ENCODE measurements around the gene SLC9A4. TPM values are rescaled to one million over a fixed set of nuclear protein-coding genes. Genes with fewer than 3 reads are reported as not detected.

The SLC9A4 gene
- total and polyA plus RNA-seq, 2 donors (not counting 3 experiments of a cell fraction or from before 2014, with no cell fraction given): not detected

GRCh38 chr2:102485147-102485785 lies 12.2 kb downstream of the SLC9A4 start:
- H2AFZ ChIP-seq (ENCODE audit: low read depth, low read length): no peak overlapping the region
- no peak for TF ChIP-seq POLR2AphosphoS5 (IDR thresholded peaks at IDR 0.05; ENCODE audit: insufficient read depth, low read depth, low read length)
- no peak overlapping the region for H3K4me3 ChIP-seq (replicated peaks in 1 of 3; ENCODE audit: insufficient read depth in 1 of 3, low read depth in 1 of 3, low read length in 3 of 3)
- DNase-seq (ENCODE audit: low read depth, low spot score): no peak
- H3K27me3 ChIP-seq (ENCODE audit: control insufficient read depth in 2 of 2, insufficient read depth in 2 of 2, low read length in 2 of 2): peaks cover 11 to 13% of the 10 kb centered on the region in 2 experiments
- POLR2A ChIA-PET: no interaction called here
- dilution Hi-C loops (cut with MboI; ENCODE audit: extremely low pct_ligation_motif_present, low sequenced_read_pairs): loop anchor here (25.0 kb wide), 1 partner anchor 102 kb away; no protein-coding TSS in a partner anchor
- no peaks in the 10 kb centered on the region for H4K20me1 ChIP-seq (replicated peaks; ENCODE audit: control insufficient read depth, extremely low read depth, insufficient read depth, low read length)
- no peaks in the 10 kb centered on the region for H3K4me1 ChIP-seq (ENCODE audit: control insufficient read depth, extremely low read depth, insufficient read depth, low read length)
- no peaks in the 10 kb centered on the region for H3K36me3 ChIP-seq (ENCODE audit: control insufficient read depth in 2 of 2, extremely low read depth in 1 of 2, insufficient read depth in 2 of 2, low read length in 2 of 2)
- H3K79me2 ChIP-seq (ENCODE audit: control insufficient read depth, insufficient read depth, low read length): no peaks in the 10 kb centered on the region
- H3K9me1 ChIP-seq (replicated peaks; ENCODE audit: control insufficient read depth, extremely low read depth, insufficient read depth, low read length): no peaks in the 10 kb centered on the region
- no peak overlapping the region for H3K27ac ChIP-seq (ENCODE audit: insufficient read depth, low read depth, low read length)
- intact Hi-C loops (cut with micrococcal nuclease): no loop called here
- no peaks in the 10 kb centered on the region for H3K9me3 ChIP-seq (replicated peaks; ENCODE audit: control insufficient read depth, insufficient read depth, low read length)
- no peak overlapping the region for H3K4me2 ChIP-seq (ENCODE audit: insufficient read depth, low read length)
- FAIRE-seq: no peak
- no TSS peak for BruUV-seq (replicated peaks)
- no peak overlapping the region for H3K9ac ChIP-seq (replicated peaks; ENCODE audit: extremely low read depth, insufficient read depth, low read length)
- CTCF ChIA-PET: interaction anchor here (3.0 kb wide), 1 partner anchor 12 kb away, joined by 24 read pairs; the partner anchor contains the start of gene SLC9A4

- H3K9me3 ChIP-seq (replicated peaks; ENCODE audit: control insufficient read depth, insufficient read depth, low read length): no peaks in the 10 kb centered on the region
- peaks cover 9 to 11% of the 10 kb centered on the region in 2 experiments for H3K27me3 ChIP-seq (ENCODE audit: control insufficient read depth in 2 of 2, insufficient read depth in 2 of 2, low read length in 2 of 2)
- H3K79me2 ChIP-seq (ENCODE audit: control insufficient read depth, insufficient read depth, low read length): no peaks in the 10 kb centered on the region
- no peak overlapping the region for H3K9ac ChIP-seq (replicated peaks; ENCODE audit: extremely low read depth, insufficient read depth, low read length)
- DNase-seq (ENCODE audit: low read depth, low spot score): no peak
- H4K20me1 ChIP-seq (replicated peaks; ENCODE audit: control insufficient read depth, extremely low read depth, insufficient read depth, low read length): no peaks in the 10 kb centered on the region
- H3K4me2 ChIP-seq (ENCODE audit: insufficient read depth, low read length): no peak overlapping the region
- no peak for FAIRE-seq
- no peaks in the 10 kb centered on the region for H3K36me3 ChIP-seq (ENCODE audit: control insufficient read depth in 2 of 2, extremely low read depth in 1 of 2, insufficient read depth in 2 of 2, low read length in 2 of 2)
- CTCF ChIA-PET: interaction anchor here (0.8 to 2.7 kb wide), 6 partner anchors 13 to 267 kb away, joined by 3 to 14 read pairs (median 4); partner anchors contain the start of gene SLC9A4
- no peak for TF ChIP-seq GATA2 (IDR thresholded peaks at IDR 0.05; ENCODE audit: insufficient read depth, insufficient read length, low read depth, low read length)
- TF ChIP-seq CTCF (IDR thresholded peaks at IDR 0.05; ENCODE audit: extremely low read depth in 1 of 2, insufficient read depth in 1 of 2, low read depth in 1 of 2, low read length in 2 of 2): no peak
- TF ChIP-seq POLR2AphosphoS5 (IDR thresholded peaks at IDR 0.05; ENCODE audit: insufficient read depth, low read depth, low read length): no peak
- TF ChIP-seq POLR2A (IDR thresholded peaks at IDR 0.05; ENCODE audit: low read depth, low read length): no peak
- no peak for TF ChIP-seq FOS (IDR thresholded peaks at IDR 0.05; ENCODE audit: borderline replicate concordance, insufficient read depth, low read length)
- TF ChIP-seq EZH2 (IDR thresholded peaks at IDR 0.05; ENCODE audit: borderline replicate concordance, low read depth, low read length, severe bottlenecking): no peak
- TF ChIP-seq JUN (IDR thresholded peaks at IDR 0.05; ENCODE audit: borderline replicate concordance, insufficient read depth, insufficient read length, low read depth): no peak
- TF ChIP-seq MYC (IDR thresholded peaks at IDR 0.05; ENCODE audit: low read depth, low read length): no peak
- TF ChIP-seq MAX (IDR thresholded peaks at IDR 0.05; ENCODE audit: insufficient read depth, insufficient read length): no peak
- H3K4me3 ChIP-seq (replicated peaks in 1 of 3; ENCODE audit: insufficient read depth in 1 of 3, low read depth in 1 of 3, low read length in 3 of 3): no peak overlapping the region
- intact Hi-C loops (cut with micrococcal nuclease) (no loop called here), dilution Hi-C loops (cut with MboI; ENCODE audit: extremely low pct_ligation_motif_present, low sequenced_read_pairs) (loop anchor here (25.0 kb wide), 1 partner anchor 100 kb away; no protein-coding TSS in a partner anchor)
- H3K9me1 ChIP-seq (replicated peaks; ENCODE audit: control insufficient read depth, extremely low read depth, insufficient read depth, low read length): no peaks in the 10 kb centered on the region
- no peaks in the 10 kb centered on the region for H3K4me1 ChIP-seq (ENCODE audit: control insufficient read depth, extremely low read depth, insufficient read depth, low read length)
- POLR2A ChIA-PET: no interaction called here
- BruUV-seq (replicated peaks): no TSS peak
- H2AFZ ChIP-seq (ENCODE audit: low read depth, low read length): no peak overlapping the region
- no peak overlapping the region for H3K27ac ChIP-seq (ENCODE audit: insufficient read depth, low read depth, low read length)
Measured at GRCh38 chr2:102486941-102487702, 14.1 kb downstream of the SLC9A4 start.

Measured in endothelial cell of umbilical vein (primary cell).